Left ventricle myocardium superior (tissue), 1 donor: ENCODE data around the gene PAK1. TPM values are rescaled to one million over a fixed set of nuclear protein-coding genes. Genes with fewer than 3 reads are reported as not detected.

ENCODE experiments used
- ATAC-seq: fragments of 200-7000 bp; cut with Tn5 transposase; one replicate; pipeline ENCODE4 v1.9.1; 2020; ENCODE audit warnings: mild to moderate bottlenecking, moderate library complexity
- DNase-seq: peaks from one replicate; pipeline ENCODE4 v3.0.0-alpha.2; 2020
- intact Hi-C: fragments of 100-400 bp; cut with micrococcal nuclease; formaldehyde crosslinking; loops from one replicate; pipeline ENCODE4 v1.11.0; 2022
- total RNA-seq: library from RNA; stranded (reverse); fragmentation: NEBNext Ultra II Directional; extraction: Animal tissue kit (Norgen Biotek cat#: 25700); gene quantifications from one replicate; pipeline ENCODE4 v1.2.1, GENCODE V29; 2021
- donor health status: DM: no; HTN: yes; CAD: no; lungs with severe emphysema.

The PAK1 gene
- total RNA-seq, 1 donor from 2014 or later = 7.6 TPM

DNA sequence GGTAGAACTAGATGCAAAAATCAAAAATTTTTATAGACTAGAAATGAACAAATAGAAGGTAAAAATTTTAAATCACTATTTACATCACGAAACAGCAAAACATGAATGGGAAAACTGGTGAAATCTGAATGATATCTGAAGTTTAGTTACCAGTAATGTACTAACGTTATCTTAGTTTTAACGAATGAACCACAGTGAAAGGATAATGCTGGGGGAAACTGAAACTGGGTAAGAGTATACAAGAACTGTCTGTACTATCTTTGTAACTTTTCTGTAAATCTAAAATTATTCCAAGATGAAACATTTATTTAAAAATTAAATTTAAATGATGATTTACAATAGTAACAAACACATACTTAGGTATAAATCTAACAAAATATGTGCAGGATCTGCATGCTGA, 179.9 kb downstream of the PAK1 start:
- intact Hi-C loops = no loop called here
- ATAC-seq = no peak
- no peak for DNase-seq

- intact Hi-C loops = no loop called here
- DNase-seq = no peak
- ATAC-seq = no peak
Observed at GRCh38 chr11:77289737-77290136, 184.2 kb downstream of the PAK1 start.

GRCh38 chr11:77287615-77288273, 186.2 kb downstream of the PAK1 start:
- no peak for ATAC-seq
- DNase-seq = no peak
- intact Hi-C loops = no loop called here

- no peak for DNase-seq
- no peak for ATAC-seq
- intact Hi-C loops = no loop called here
Observed at GRCh38 chr11:77287136-77287535, 186.8 kb downstream of the PAK1 start.

- intact Hi-C loops = no loop called here
- DNase-seq (no peak), ATAC-seq (no peak)
Observed at GRCh38 chr11:77284476-77285468, 189.1 kb downstream of the PAK1 start.

DNA sequence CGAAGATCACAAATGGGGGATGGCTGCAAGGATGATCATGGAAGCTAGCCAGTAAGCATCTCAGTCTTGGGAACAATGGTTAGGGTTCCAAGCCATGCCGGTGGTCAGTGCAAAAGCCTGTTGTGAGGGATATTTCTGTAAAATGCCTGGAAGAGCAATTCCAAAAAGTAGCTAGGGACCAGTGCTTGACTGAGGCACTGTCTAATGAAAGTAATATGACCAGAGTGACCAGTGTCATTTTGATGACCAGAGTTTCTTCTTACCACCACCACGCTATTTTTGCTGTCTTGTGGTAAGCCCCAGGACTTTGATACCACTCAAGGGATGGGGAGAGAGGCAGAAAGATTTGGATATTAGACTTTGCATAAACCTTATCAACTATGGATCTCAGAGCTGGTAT, 190.8 kb downstream of the PAK1 start:
- no peak for ATAC-seq
- DNase-seq = no peak
- intact Hi-C loops = no loop called here

- DNase-seq (no peak), ATAC-seq (no peak)
- intact Hi-C loops = no loop called here
Observed at GRCh38 chr11:77278595-77279506, 195.0 kb downstream of the PAK1 start.

DNA sequence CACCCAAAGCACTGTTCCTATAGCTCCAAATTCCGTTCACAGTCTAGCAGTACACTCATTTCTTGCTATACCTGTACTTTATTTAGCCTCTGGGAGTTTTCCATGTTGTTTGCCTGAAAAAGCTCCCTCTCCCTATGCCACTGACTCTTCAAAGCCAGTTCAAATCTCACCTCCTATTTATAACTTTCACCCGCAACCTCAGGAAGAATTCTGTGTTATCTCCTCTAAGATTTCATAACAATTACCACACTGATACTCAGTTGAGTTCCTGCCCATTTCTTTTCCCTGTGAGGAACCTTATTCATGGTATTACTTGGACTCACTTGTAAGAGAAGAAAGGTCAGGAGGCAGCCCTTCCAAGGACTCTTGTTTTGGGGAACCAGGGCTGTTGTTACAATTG, 197.6 kb downstream of the PAK1 start:
- ATAC-seq (no peak), DNase-seq (no peak)
- intact Hi-C loops = no loop called here

Other genes with a start within 250 kb of the PAK1 start
- gene GDPD4, start 172.4 kb downstream of the PAK1 start, total RNA-seq = not detected
- gene AQP11, start 115.9 kb upstream of the PAK1 start, total RNA-seq = 0.87 TPM
- 74.9 TPM for gene CLNS1A, start 163.7 kb upstream of the PAK1 start, total RNA-seq